KBM-7 (cell line): ENCODE data around the gene MRPS7.

Source experiments
- DNase-seq: peaks from one replicate; pipeline ENCODE4 v3.0.0-alpha.2; 2015
- in situ Hi-C: fragments of 300-500 bp; cut with MboI; formaldehyde crosslinking; loops from 2 replicates; pipeline ENCODE4 v1.14.3; 2020; ENCODE audit warnings: low sequenced_read_pairs, low pct_unique_long_range_greater_than_20kb, mixed read lengths

Gene MRPS7

GRCh38 chr17:75300280-75300679 lies 38.6 kb downstream of the MRPS7 start:
- in situ Hi-C loops, result no loop called here

GRCh38 chr17:75301049-75301448 lies 39.4 kb downstream of the MRPS7 start:
- in situ Hi-C loops, result no loop called here
- DNase-seq, result no peak

More at GRCh38 chr17:75300280-75300679, 38.6 kb downstream of the MRPS7 start:
- DNase-seq, result no peak

DNA sequence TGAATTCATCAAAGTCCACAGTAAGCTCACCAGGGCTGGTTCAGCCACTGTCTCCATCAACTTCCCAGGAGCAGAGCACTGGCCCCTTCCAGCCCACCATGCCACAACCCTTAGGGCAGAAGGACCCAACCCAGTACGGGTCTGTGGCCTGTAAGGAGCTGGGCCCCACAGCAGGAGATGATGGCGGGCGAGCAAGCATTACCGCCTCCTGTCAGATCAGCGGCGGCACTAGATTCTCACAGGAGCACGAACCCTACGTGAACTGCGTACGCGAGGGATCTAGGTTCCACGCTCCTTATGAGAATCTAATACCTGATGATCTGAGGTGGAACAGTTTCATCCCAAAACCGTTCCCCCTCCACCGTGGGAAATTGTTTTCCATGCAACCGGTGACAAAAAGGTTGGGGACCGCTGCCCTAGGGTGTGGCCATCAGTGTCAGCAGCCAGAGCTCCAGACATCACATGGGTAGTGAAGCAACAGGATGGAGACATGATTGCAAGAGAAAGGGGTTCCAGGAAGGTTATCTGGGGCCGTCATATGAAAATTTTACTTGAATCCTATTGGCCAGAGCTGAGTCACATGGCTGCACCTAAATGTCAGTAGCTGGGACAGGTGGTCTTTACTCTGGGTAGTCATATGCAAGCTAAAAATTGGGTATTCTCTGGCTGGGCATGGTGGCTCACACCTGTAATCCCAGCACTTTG lies 40.0 kb downstream of the MRPS7 start:
- no peak for DNase-seq
- in situ Hi-C loops, result no loop called here

DNA sequence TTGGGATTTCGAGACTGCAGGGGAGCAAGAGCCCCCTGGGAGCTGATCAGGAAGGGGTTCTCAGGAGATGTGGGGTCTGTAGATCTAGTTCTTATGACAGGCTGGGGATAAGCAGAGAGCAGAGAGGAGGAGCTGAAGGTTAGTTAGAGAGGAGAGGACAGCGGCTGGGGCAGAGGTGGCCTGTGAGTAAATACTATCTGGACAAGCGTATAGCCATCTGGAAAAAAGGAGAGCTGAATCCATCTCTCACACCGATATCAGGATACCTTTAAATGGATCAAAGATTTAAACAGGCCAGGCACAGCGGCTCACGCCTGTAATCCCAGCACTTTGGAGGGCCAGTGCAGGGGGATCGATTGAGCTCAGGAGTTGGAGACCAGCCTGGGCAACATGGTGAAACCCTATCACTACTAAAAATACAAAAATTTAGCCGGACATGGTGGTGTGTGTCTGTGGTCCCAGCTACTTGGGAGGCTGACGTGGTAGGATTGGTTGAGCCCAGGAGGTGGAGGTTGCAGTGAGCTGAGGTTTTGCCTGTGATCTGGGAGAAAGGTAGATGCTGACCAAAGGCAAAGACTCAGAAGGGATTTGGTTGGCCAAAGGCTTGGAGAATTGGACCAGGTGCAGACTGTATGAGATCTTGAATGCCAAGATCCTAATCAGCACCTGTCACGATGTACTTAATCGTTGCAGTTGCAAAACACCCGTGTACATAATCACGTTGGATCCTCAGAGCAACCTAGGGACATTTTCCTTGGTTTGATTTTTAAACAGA lies 46.5 kb downstream of the MRPS7 start:
- in situ Hi-C loops, result no loop called here
- DNase-seq, result no peak

GRCh38 chr17:75308732-75309629 lies 47.3 kb downstream of the MRPS7 start:
- in situ Hi-C loops, result no loop called here
- DNase-seq, result no peak

DNA sequence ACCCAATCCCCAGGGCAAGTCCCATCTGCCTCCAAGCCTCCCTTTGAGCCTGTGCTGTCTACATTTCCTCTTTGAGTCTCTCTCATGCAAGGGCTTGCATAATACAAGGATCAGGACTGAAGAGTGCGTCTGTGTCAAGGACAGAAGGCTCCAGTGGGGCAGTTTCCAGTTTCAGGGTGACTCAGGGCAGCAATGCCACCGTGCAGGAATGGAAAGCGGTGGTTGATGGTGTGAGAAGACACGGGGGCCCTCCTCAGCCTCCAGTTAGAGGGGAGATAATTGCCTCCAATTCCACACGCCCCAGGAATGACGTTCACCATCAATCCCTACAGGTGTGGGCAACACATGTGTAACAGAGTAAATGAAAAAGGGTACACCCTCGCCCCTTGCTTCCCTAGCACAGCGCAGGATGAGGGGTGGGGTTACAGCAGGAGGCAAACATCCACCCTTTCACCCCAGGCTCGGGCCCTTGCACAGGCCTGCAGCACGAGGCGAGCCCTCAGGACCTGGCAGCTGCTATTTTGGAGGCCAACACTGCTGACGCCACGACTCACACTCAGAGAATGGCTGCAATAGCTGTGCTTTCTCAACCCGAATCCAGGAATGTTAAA lies 52.4 kb downstream of the MRPS7 start:
- no peak for DNase-seq
- in situ Hi-C loops, result no loop called here

DNA sequence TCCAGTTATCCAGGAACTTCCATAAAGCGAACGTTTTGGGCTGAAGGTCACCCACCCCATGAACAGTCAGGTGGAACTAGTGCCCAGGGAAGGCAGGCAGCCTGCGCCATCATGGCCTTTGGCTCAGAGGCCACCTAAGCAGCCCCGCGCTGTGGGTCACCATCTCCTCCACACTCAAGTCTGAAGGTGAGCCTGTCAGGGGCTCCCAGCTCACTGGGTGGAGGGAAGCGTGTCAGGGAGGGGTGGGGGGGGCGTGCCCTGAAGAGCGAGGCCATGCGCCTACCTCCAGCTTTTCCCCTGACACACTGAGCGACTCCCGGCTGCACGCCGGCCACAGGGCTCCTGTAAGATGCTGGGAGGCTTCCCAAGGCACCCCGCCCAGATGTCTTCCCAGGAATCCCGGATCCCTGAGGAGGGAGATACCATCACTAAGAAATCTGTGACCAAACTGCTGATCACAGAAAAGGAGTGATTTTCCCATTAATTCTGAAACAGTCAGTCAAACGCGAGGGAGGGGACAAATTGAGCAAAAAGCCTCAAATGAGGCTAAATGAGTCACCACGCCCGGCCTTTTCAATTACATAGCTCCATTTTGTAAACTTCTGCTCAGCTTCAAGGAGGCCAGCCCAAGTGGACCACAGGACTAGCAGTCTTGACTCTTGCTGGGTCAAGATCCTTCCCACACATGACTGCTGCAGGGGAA lies 54.0 kb downstream of the MRPS7 start:
- in situ Hi-C loops, result no loop called here
- no peak for DNase-seq
